Measurements from ENCODE around the gene BAK1.

BAK1 gene

DNA sequence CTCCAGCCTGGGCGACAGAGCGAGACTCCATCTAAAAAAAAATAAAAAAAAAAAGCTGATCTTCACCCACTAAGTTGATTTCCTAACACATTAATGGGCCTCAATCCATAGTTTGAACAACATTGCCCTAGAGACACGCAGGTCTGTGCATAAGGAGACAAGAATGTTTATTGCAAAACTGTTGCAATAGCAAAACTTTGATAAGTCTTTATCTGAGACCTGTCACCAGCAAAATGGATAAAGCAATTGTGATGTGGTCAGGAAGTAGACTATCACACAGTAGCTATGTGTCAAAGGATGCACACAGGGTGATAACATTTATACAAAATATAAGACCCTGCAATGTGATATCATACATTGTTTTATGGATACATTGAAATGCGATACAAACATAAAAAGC lies 36.8 kb upstream of the BAK1 start:
- POLR2A ChIA-PET, result no interaction called here
- TF ChIP-seq, protein P1, sequence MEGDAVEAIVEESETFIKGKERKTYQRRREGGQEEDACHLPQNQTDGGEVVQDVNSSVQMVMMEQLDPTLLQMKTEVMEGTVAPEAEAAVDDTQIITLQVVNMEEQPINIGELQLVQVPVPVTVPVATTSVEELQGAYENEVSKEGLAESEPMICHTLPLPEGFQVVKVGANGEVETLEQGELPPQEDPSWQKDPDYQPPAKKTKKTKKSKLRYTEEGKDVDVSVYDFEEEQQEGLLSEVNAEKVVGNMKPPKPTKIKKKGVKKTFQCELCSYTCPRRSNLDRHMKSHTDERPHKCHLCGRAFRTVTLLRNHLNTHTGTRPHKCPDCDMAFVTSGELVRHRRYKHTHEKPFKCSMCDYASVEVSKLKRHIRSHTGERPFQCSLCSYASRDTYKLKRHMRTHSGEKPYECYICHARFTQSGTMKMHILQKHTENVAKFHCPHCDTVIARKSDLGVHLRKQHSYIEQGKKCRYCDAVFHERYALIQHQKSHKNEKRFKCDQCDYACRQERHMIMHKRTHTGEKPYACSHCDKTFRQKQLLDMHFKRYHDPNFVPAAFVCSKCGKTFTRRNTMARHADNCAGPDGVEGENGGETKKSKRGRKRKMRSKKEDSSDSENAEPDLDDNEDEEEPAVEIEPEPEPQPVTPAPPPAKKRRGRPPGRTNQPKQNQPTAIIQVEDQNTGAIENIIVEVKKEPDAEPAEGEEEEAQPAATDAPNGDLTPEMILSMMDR (IDR thresholded peaks at IDR 0.05; ENCODE audit: control extremely low read depth, extremely low read depth, low read depth, missing control alignments), result no peak
- CTCF ChIA-PET, result interaction anchor here (4.4 kb wide), 1 partner anchor 10 kb away, joined by 20 read pairs; no protein-coding TSS in a partner anchor

DNA sequence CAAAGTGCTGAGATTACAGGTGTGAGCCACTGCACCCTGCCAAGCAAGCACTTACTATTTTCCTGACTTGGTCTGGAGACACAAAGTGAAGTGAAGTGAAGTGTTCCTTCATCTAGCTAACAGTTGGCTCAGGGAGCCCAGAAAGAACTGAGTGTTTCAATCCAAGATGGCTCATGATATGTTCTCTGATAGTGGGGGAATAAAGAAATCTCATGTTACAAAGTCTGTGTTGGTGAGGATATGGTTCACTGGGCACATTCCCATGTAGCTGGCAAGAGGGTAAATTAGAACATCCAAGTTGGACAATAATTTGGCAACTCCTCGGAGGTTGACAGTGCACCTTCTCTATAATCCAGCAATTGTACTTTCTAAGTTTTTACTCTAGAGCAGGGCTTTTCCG lies 36.0 kb upstream of the BAK1 start:
- DNase-seq (ENCODE audit: extremely low spot score), result no peak
- ChIA-PET POLR2A (no interaction called here), CTCF (interaction anchor here (4.4 kb wide), 1 partner anchor 9 kb away, joined by 20 read pairs; no protein-coding TSS in a partner anchor)
- TF ChIP-seq, protein P1 (IDR thresholded peaks at IDR 0.05; ENCODE audit: control extremely low read depth, extremely low read depth, low read depth, missing control alignments), result no peak

More for the DNA sequence above, 36.8 kb upstream of the BAK1 start:
- no peak for DNase-seq (ENCODE audit: extremely low spot score)

DNA sequence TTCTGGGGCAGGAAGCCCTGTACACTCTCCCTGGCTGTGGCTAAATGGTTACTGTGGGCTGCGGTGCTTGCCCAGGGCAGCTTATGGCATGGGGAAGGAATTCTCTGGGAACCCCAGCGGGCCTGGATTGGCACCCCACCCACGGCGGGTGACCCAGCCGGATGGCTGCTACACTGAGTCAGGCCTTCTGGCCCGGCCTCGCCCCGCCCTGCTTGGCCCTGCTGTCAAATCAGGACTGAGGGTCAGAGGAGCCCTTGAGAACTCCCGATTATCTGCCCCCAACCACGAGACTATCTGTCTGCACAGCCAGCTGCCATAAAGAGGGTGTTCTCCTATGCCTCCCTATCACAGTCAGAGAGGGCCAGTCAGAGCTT lies 33.7 kb upstream of the BAK1 start:
- POLR2A ChIA-PET, result no interaction called here
- no peak for DNase-seq (ENCODE audit: extremely low spot score)
- TF ChIP-seq, protein P1 (IDR thresholded peaks at IDR 0.05; ENCODE audit: control extremely low read depth, extremely low read depth, low read depth, missing control alignments), result no peak
- CTCF ChIA-PET, result interaction anchor here (1.8 to 1.9 kb wide), 3 partner anchors 24 to 87 kb away, joined by 5 to 9 read pairs (median 7); partner anchors contain the start of gene BAK1

DNA sequence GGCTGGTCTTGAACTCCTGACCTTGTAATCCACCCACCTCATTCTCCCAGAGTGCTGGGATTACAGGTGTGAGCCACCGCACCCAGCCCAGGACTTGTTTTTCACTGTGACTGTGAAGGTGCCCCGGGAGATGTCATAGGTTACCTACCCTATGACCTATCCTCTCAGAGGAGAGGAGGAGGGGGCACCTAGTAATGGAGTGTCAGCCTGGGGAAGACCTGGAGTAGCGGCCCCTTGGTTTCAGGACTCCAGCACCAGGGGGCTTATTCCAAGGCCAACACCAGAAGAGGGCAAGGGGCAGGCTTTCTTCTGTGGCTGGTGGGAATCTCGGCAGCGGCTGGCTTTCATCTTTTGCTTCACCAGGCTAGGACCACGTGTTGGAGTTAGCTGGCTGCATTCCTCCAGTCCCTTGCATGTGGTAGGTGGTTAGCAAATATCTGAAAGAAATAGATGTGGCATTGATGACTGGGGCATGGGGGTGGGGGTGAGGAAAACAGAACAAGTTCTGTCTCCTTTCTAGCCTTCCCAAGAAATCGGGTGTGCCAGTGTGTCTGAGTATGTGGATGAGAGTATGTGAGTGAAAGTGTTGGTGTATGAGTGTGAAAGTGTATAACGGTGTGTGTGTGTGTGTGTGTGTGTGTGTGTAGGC lies 33.2 kb upstream of the BAK1 start:
- TF ChIP-seq, protein P1 (IDR thresholded peaks at IDR 0.05; ENCODE audit: control extremely low read depth, extremely low read depth, low read depth, missing control alignments), result no peak
- ChIA-PET CTCF (interaction anchor here (1.8 to 1.9 kb wide), 3 partner anchors 23 to 87 kb away, joined by 5 to 9 read pairs (median 7); partner anchors contain the start of gene BAK1), POLR2A (no interaction called here)
- no peak for DNase-seq (ENCODE audit: extremely low spot score)

DNA sequence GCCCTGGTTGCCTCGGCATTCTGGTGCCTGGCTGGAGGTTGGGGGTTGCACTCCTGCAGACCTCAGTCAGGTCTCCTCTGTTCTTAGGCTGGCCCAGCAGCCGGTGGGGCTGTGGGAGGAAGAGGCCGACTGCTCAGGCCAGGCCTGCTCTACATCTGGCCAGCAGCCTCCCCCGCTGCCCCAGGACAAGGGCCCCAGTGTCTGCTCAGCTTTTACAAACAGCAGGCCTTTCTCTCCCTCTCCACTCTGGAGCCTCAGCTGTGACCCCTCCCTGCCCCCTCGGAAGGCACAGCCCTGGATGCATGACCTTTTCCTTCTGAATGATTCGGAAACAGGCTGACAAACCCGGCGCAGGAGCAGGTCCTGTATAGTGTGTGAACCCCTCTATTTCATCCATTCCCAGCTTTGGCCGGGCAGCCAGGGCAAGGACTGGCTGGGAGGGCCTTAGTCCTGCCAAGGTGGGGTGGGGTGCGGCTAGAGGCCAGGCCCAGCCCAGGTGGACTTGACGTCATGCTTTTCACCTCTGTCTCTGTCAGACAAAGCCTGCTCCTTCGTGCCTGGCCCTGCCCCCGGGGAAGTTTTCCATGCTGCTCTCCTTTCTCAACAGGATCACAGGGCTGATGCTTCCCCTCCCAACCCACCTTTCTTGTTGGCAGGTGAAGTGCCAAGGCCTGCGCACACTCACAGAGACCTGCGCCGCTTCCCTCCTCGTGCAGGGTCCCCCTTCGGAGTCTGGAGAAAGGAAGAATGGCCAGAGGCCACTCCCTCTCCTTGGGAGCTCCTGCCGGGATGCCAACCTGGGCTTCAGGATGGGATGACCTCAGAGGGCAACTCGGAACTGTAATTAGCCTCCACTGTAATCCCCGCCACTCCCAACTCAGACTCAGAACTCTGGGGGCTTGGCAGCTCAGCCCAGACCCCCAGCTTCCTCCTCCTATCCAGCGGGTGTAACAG lies 31.0 kb upstream of the BAK1 start:
- POLR2A ChIA-PET, result no interaction called here
- DNase-seq (ENCODE audit: extremely low spot score), result no peak
- CTCF ChIA-PET, result interaction anchor here (1.0 to 1.5 kb wide), 5 partner anchors 12 to 90 kb away, joined by 3 to 4 read pairs (median 4); partner anchors contain the start of gene BAK1
- TF ChIP-seq, protein P1 (IDR thresholded peaks at IDR 0.05; ENCODE audit: control extremely low read depth, extremely low read depth, low read depth, missing control alignments), result no peak

DNA sequence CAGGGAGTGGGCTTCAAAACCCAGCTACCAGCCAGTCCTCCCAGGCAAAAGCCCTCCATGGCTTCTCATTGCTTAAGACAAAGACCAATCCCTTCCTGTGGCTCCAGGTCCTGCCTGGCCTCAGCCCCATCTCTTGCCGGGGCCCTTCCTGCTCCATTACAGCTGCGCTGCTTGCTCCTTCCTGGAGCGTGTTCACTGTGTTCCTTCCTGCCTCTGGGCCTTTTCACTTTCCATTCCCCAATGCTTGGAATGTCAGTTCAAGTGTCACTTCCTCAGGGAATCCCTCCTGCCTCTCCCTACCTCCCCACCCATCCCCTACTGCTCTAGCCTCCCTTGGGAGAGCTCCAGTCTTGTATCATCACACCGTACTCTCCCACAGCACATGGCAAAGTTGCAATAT lies 30.0 kb upstream of the BAK1 start:
- no peak for DNase-seq (ENCODE audit: extremely low spot score)
- ChIA-PET POLR2A (no interaction called here), CTCF (interaction anchor here (1.0 kb wide), 1 partner anchor 91 kb away, joined by 3 read pairs; no protein-coding TSS in a partner anchor)
- TF ChIP-seq, protein P1 (IDR thresholded peaks at IDR 0.05; ENCODE audit: control extremely low read depth, extremely low read depth, low read depth, missing control alignments), result no peak
